ENCODE measurements around the gene GTF3C4. TPM values are rescaled to one million over a fixed set of nuclear protein-coding genes. Genes with fewer than 3 reads are reported as not detected.
A peak's percentile ranks its signal among the peaks of the same experiment; 100 is the strongest.

The GTF3C4 gene
- polyA plus RNA-seq, 1 donor, result 13.7 TPM

DNA sequence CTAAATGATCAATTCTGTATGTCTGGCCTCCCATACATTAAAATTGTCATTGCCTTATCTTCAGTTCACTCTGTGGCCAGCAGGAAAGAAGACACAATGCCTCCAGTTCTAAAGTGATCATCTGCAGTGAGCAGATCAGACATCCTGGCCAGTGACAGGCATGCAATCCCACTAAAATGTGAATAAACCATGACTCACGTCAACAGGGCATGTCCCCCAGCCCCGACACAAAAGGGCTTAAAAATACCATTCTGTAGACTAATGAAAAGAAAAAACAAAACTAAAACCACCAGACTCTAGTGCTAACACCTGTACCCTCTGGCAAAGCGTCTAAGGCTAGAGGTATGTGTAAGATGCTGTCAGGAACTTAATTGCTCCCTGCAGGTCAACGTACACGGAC lies 39.0 kb upstream of the GTF3C4 start:
- no peak for DNase-seq
- 100% methylated on average over 1 of the region's 5 CpGs for WGBS (ENCODE audit: insufficient coverage, low lambda C conversion rate)
- Histone ChIP-seq H3K4me1 (ENCODE audit: control insufficient read depth, insufficient read depth, low read length) (no peaks in the 10 kb centered on the region), H3K9me3 (ENCODE audit: control insufficient read depth, low read depth, low read length) (no peaks in the 10 kb centered on the region), H3K27me3 (ENCODE audit: control insufficient read depth, insufficient read depth, low read length) (no peaks in the 10 kb centered on the region), H3K27ac (ENCODE audit: low read length) (no peak overlapping the region), H3K36me3 (ENCODE audit: control insufficient read depth, insufficient read depth, low read length) (peaks cover 45% of the 10 kb centered on the region), H3K4me3 (ENCODE audit: low read length) (no peak overlapping the region)

DNA sequence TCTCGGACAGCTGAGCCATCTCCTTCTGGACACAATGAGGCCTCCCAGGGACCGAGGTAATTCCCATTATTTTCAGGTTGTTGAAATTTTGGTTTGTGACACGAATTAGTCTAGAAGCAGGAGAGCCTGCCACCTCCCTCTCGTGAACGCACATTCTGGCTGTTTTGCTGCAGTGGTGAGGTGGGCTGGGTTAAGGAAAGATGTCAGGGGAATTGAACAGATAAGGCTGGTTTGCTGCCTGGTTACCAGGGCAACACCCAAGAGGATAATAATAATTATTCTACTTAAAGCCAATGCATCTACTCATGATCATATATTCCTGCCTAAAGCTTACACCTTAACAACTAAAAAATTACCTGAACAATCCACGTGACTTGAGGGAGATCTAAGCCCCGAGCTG lies 38.6 kb upstream of the GTF3C4 start:
- DNase-seq, result no peak
- Histone ChIP-seq H3K36me3 (ENCODE audit: control insufficient read depth, insufficient read depth, low read length) (peaks cover 43% of the 10 kb centered on the region), H3K27ac (ENCODE audit: low read length) (no peak overlapping the region), H3K9me3 (ENCODE audit: control insufficient read depth, low read depth, low read length) (no peaks in the 10 kb centered on the region), H3K4me1 (ENCODE audit: control insufficient read depth, insufficient read depth, low read length) (no peaks in the 10 kb centered on the region), H3K4me3 (ENCODE audit: low read length) (no peak overlapping the region), H3K27me3 (ENCODE audit: control insufficient read depth, insufficient read depth, low read length) (no peaks in the 10 kb centered on the region)
- no CpG with 5 or more reads among the region's 7 CpGs for WGBS (ENCODE audit: insufficient coverage, low lambda C conversion rate)

DNA sequence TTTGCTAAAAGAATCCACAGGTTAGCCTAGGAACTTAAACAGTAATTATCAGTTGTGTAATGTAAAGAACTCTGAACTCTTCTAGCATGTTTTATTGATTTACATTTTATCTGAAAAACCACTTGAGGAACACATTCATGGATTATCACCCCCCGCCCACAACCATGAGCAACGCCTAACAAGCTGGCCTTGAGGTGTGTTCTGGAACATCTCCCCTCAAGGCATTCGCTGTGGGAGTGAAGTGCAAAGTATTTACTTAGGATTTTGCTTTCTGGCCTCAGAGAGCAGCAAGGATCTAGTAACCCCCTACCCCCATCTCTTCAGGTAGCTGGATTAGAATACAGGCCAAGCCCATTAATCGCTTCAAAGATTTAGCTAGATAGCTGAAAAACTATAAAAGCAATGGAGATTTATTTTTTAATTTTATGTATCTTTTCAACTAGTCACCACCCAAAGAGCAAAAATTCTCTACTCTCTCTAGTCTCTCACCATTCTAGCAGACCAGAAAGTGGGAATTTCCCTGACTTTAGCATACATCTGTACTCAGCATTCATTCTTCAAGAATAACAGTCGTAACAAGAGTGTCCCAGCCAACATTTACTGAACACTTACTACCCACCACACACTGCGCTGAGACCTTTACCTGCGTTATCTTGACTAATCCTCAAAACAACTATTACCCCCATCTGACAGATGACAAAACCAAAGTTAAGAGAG lies 37.7 kb upstream of the GTF3C4 start:
- no peaks in the 10 kb centered on the region for H3K4me1 ChIP-seq (ENCODE audit: control insufficient read depth, insufficient read depth, low read length)
- H3K36me3 ChIP-seq (ENCODE audit: control insufficient read depth, insufficient read depth, low read length), result peaks cover 50% of the 10 kb centered on the region
- no peak overlapping the region for H3K4me3 ChIP-seq (ENCODE audit: low read length)
- no peaks in the 10 kb centered on the region for H3K27me3 ChIP-seq (ENCODE audit: control insufficient read depth, insufficient read depth, low read length)
- WGBS (ENCODE audit: insufficient coverage, low lambda C conversion rate), result 50% methylated on average over 2 of the region's 7 CpGs
- DNase-seq, result peak in 1 of 2 donors; percentile 43
- no peak overlapping the region for H3K27ac ChIP-seq (ENCODE audit: low read length)
- H3K9me3 ChIP-seq (ENCODE audit: control insufficient read depth, low read depth, low read length), result no peaks in the 10 kb centered on the region

DNA sequence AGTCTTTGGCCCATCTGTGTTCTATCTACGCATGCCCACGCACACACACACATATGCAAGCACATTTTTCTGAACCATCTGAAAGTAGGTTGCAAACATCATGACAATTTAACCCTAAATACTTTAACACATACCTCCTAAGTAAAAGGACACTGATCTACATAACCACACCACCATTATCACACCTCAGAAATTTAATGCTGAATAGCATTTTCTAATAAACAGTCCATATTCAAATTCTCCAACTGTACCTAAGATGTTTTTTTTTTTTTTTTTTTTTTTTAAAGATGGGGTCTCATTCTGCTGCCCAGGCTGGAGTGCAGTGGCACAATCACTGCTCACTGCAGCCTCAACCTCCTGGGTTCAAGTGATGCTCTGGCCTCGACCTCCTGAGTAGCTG lies 35.9 kb upstream of the GTF3C4 start:
- WGBS (ENCODE audit: insufficient coverage, low lambda C conversion rate), result no CpG with 5 or more reads among the region's 3 CpGs
- no peaks in the 10 kb centered on the region for H3K4me1 ChIP-seq (ENCODE audit: control insufficient read depth, insufficient read depth, low read length)
- DNase-seq, result no peak
- no peak overlapping the region for H3K4me3 ChIP-seq (ENCODE audit: low read length)
- H3K27ac ChIP-seq (ENCODE audit: low read length), result no peak overlapping the region
- peaks cover 51% of the 10 kb centered on the region for H3K36me3 ChIP-seq (ENCODE audit: control insufficient read depth, insufficient read depth, low read length)
- no peaks in the 10 kb centered on the region for H3K27me3 ChIP-seq (ENCODE audit: control insufficient read depth, insufficient read depth, low read length)
- no peaks in the 10 kb centered on the region for H3K9me3 ChIP-seq (ENCODE audit: control insufficient read depth, low read depth, low read length)

DNA sequence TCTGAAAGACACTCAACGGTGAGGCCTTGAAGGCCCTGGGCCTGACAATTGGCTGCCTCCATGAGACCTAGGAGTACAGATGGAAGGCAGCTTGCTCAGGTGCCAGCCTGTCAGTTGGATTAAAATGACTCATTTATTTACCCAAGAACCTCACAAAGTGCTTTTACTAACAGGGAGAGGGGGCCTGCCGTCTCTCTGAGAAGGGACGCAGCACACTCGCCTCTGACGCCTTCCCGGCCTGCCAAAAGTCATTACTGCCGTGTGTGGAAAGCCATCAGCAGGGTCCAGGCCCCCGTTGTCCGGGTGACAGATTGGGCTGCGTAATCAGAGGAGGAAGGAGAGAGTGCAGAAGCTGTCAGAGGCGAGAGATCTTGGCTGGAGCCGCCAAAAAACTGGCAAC lies 32.9 kb upstream of the GTF3C4 start:
- Histone ChIP-seq H3K27ac (ENCODE audit: low read length) (no peak overlapping the region), H3K4me3 (ENCODE audit: low read length) (no peak overlapping the region), H3K36me3 (ENCODE audit: control insufficient read depth, insufficient read depth, low read length) (peaks cover 52% of the 10 kb centered on the region), H3K9me3 (ENCODE audit: control insufficient read depth, low read depth, low read length) (no peaks in the 10 kb centered on the region), H3K27me3 (ENCODE audit: control insufficient read depth, insufficient read depth, low read length) (no peaks in the 10 kb centered on the region), H3K4me1 (ENCODE audit: control insufficient read depth, insufficient read depth, low read length) (no peaks in the 10 kb centered on the region)
- WGBS (ENCODE audit: insufficient coverage, low lambda C conversion rate), result no CpG with 5 or more reads among the region's 12 CpGs
- peak in 1 of 2 donors; percentile 7 for DNase-seq

DNA sequence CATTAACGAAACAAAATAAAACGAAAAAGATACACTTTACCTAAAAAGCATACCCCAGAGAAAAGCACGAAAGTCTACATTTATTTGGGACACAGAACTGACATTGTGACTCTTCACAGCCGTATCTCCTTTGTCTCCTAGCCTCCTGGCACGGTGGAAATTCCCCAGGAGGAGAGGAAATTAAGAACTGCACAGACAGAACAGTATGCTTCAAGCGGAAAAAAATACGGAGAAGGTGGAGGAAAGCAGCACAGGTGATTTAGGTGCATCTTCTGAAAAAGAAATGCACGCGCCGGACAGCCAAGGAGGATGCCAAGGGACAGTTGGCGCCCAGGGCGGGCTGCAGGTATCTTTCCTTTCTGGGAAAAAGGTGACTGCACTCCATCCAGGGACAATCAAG lies 32.5 kb upstream of the GTF3C4 start:
- H3K4me3 ChIP-seq (ENCODE audit: low read length), result no peak overlapping the region
- peaks cover 52% of the 10 kb centered on the region for H3K36me3 ChIP-seq (ENCODE audit: control insufficient read depth, insufficient read depth, low read length)
- no peak overlapping the region for H3K27ac ChIP-seq (ENCODE audit: low read length)
- WGBS (ENCODE audit: insufficient coverage, low lambda C conversion rate), result 87% methylated on average over 3 of the region's 12 CpGs
- H3K27me3 ChIP-seq (ENCODE audit: control insufficient read depth, insufficient read depth, low read length), result no peaks in the 10 kb centered on the region
- H3K9me3 ChIP-seq (ENCODE audit: control insufficient read depth, low read depth, low read length), result no peaks in the 10 kb centered on the region
- DNase-seq, result no peak
- H3K4me1 ChIP-seq (ENCODE audit: control insufficient read depth, insufficient read depth, low read length), result no peaks in the 10 kb centered on the region

DNA sequence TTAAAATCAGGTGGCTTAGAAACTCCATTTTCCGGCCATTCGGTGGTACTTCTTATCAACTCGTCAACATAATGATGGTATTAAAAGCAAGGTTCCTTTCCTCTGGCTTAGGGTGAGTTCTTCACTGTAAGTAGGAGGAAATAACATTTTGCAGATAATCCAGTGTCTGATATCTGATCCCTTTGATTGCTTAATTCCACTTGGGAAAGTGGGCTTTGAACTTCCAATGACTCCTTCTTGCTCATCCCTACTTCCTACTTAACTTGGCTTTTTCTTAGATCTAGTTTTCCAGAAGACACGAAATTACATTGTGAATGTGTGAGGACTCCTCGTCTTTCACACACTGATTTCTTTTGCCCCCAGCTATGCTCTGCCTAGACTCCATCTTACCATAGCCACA lies 32.0 kb upstream of the GTF3C4 start:
- H3K27me3 ChIP-seq (ENCODE audit: control insufficient read depth, insufficient read depth, low read length), result no peaks in the 10 kb centered on the region
- WGBS (ENCODE audit: insufficient coverage, low lambda C conversion rate), result 100% methylated on average over 2 of the region's 5 CpGs
- no peak overlapping the region for H3K4me3 ChIP-seq (ENCODE audit: low read length)
- no peaks in the 10 kb centered on the region for H3K4me1 ChIP-seq (ENCODE audit: control insufficient read depth, insufficient read depth, low read length)
- H3K27ac ChIP-seq (ENCODE audit: low read length), result no peak overlapping the region
- H3K36me3 ChIP-seq (ENCODE audit: control insufficient read depth, insufficient read depth, low read length), result peaks cover 57% of the 10 kb centered on the region
- DNase-seq, result no peak
- H3K9me3 ChIP-seq (ENCODE audit: control insufficient read depth, low read depth, low read length), result no peaks in the 10 kb centered on the region

DNA sequence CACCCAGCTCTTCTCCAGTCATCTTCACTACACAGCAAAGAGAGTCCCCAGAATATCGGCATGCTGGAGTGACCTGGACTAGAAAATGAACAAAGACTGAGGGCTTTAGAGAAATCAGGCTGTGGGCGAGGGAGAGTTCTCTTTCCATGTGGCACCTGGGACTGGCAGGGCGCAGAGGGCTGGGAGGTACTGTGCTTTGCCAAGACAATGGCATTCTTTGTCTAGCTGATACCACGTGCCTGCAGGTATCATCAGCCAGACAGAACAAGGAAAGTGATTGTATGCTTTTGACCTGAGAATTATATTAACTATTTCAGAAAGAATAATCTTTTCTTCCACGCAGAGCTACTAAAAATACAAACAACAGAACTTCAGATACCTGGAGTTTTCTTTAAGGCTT lies 30.9 kb upstream of the GTF3C4 start:
- H3K36me3 ChIP-seq (ENCODE audit: control insufficient read depth, insufficient read depth, low read length), result peaks cover 63% of the 10 kb centered on the region
- no peak overlapping the region for H3K27ac ChIP-seq (ENCODE audit: low read length)
- H3K4me3 ChIP-seq (ENCODE audit: low read length), result no peak overlapping the region
- H3K9me3 ChIP-seq (ENCODE audit: control insufficient read depth, low read depth, low read length), result no peaks in the 10 kb centered on the region
- 86% methylated on average over 1 of the region's 5 CpGs for WGBS (ENCODE audit: insufficient coverage, low lambda C conversion rate)
- DNase-seq, result peak in 1 of 2 donors; percentile 23
- H3K27me3 ChIP-seq (ENCODE audit: control insufficient read depth, insufficient read depth, low read length), result no peaks in the 10 kb centered on the region
- no peaks in the 10 kb centered on the region for H3K4me1 ChIP-seq (ENCODE audit: control insufficient read depth, insufficient read depth, low read length)

DNA sequence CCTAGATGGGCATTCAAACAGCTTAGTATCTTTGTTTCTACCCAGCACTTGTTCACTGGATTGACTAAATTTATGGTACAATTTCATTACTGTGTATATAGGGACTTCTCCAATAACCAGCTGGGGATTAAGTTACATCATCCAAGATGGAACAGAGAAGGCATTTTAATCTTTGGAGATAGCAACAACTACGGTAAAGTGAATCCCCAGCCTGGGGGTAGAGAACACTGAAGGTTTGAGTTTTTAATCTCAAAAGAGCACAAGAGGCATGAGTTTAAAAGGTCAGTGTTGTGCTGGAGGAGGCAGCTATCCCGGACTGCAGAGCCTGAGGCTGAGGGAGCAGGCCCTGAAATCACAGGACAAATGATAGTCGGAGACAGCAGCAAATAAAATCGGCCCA lies 29.0 kb upstream of the GTF3C4 start:
- no peak overlapping the region for H3K4me3 ChIP-seq (ENCODE audit: low read length)
- H3K27ac ChIP-seq (ENCODE audit: low read length), result no peak overlapping the region
- DNase-seq, result no peak
- no peaks in the 10 kb centered on the region for H3K27me3 ChIP-seq (ENCODE audit: control insufficient read depth, insufficient read depth, low read length)
- 60% methylated on average over 1 of the region's 4 CpGs for WGBS (ENCODE audit: insufficient coverage, low lambda C conversion rate)
- H3K4me1 ChIP-seq (ENCODE audit: control insufficient read depth, insufficient read depth, low read length), result no peaks in the 10 kb centered on the region
- H3K36me3 ChIP-seq (ENCODE audit: control insufficient read depth, insufficient read depth, low read length), result peaks cover 79% of the 10 kb centered on the region
- no peaks in the 10 kb centered on the region for H3K9me3 ChIP-seq (ENCODE audit: control insufficient read depth, low read depth, low read length)

DNA sequence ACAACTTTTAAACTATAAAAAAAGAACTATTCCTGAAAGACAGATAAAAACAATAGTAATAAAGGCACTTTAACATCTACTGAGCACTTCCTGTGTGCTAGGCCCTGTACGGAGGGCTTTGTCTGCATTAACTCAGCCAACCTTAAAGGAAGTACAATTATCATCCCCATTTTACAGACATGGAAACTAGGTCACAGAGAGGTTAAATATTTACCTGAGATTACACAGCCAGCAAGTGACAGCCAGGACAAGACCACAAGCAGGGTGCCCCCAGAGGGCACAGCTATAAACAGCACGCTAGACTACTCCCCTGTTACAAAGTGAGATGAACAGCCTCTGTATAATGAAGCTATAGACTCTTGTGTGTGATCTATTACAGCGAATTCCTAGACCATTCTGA lies 26.0 kb upstream of the GTF3C4 start:
- H3K36me3 ChIP-seq (ENCODE audit: control insufficient read depth, insufficient read depth, low read length), result peaks cover 77% of the 10 kb centered on the region
- H3K27me3 ChIP-seq (ENCODE audit: control insufficient read depth, insufficient read depth, low read length), result no peaks in the 10 kb centered on the region
- WGBS (ENCODE audit: insufficient coverage, low lambda C conversion rate), result no CpG with 5 or more reads among the region's 3 CpGs
- H3K4me1 ChIP-seq (ENCODE audit: control insufficient read depth, insufficient read depth, low read length), result no peaks in the 10 kb centered on the region
- no peaks in the 10 kb centered on the region for H3K9me3 ChIP-seq (ENCODE audit: control insufficient read depth, low read depth, low read length)
- H3K4me3 ChIP-seq (ENCODE audit: low read length), result no peak overlapping the region
- no peak overlapping the region for H3K27ac ChIP-seq (ENCODE audit: low read length)
- DNase-seq, result no peak

DNA sequence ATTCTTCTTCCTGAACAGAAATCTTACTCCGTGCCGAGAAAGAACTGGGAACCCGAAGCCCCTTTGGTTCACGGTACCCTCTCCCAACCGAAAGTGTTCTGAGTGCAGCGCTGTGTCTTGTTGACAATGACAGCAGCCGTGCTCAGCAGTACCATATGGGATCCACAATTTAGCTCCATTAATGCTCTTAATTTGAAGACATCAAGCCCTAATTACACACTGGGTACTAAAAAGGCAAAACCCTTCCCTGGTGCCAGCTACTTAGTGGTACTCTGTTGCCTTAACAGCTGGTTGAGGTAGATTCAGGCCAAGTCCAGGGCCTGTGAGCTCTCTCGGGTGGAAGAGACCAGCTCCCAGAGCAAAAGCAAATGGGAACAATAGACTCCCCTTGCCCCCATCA lies 25.0 kb upstream of the GTF3C4 start:
- WGBS (ENCODE audit: insufficient coverage, low lambda C conversion rate), result no CpG with 5 or more reads among the region's 8 CpGs
- DNase-seq, result no peak
- H3K36me3 ChIP-seq (ENCODE audit: control insufficient read depth, insufficient read depth, low read length), result peaks cover 78% of the 10 kb centered on the region
- H3K4me1 ChIP-seq (ENCODE audit: control insufficient read depth, insufficient read depth, low read length), result no peaks in the 10 kb centered on the region
- H3K9me3 ChIP-seq (ENCODE audit: control insufficient read depth, low read depth, low read length), result no peaks in the 10 kb centered on the region
- H3K27me3 ChIP-seq (ENCODE audit: control insufficient read depth, insufficient read depth, low read length), result no peaks in the 10 kb centered on the region
- no peak overlapping the region for H3K4me3 ChIP-seq (ENCODE audit: low read length)
- H3K27ac ChIP-seq (ENCODE audit: low read length), result no peak overlapping the region

Measured in large intestine (tissue), 3 donors.